ENCODE data around the gene FAM228B. TPM values are rescaled to one million over a fixed set of nuclear protein-coding genes. Genes with fewer than 3 reads are reported as not detected.
"Not testable (repeated sequence)": the region's sequence is repeated elsewhere in the genome, so short reads cannot be mapped to it uniquely, and the experiment has no call there.

The FAM228B gene
- total and polyA plus RNA-seq, 12 donors: 4.7 to 76.4 (median 27.3) TPM

GRCh38 chr2:24132543-24132942, 9.3 kb downstream of the FAM228B start:
- WGBS, 2 donors: 96 to 99% methylated on average over 3 of the region's 3 CpGs
- Histone ChIP-seq H3K36me3 (peaks cover 0 to 12% (median 0%) of the 10 kb centered on the region in 9 donors), H3K9me3 (peaks cover 0 to 16% (median 6%) of the 10 kb centered on the region in 11 donors), H3K4me3 (no peak overlapping the region), H3K27ac (no peak overlapping the region), H3K4me1 (peaks cover 0 to 10% (median 0%) of the 10 kb centered on the region in 9 donors), H3K27me3 (no peaks in the 10 kb centered on the region)
- DNase-seq (no peak), ATAC-seq (no peak)
- intact Hi-C loops (cut with DNase I): no loop called here
- TF ChIP-seq CTCF (IDR thresholded peaks at IDR 0.05): no peak

GRCh38 chr2:24140305-24140704, 17.0 kb downstream of the FAM228B start:
- intact Hi-C loops (cut with DNase I); ATAC-seq; H3K4me3 ChIP-seq; H3K9me3 ChIP-seq; H3K4me1 ChIP-seq; H3K27me3 ChIP-seq; H3K27ac ChIP-seq; DNase-seq: not testable (repeated sequence)
- H3K36me3 ChIP-seq: peaks cover 0 to 64% (median 3%) of the 10 kb centered on the region in 9 donors
- WGBS, 2 donors: 96 to 97% methylated on average over 5 of the region's 5 CpGs

GRCh38 chr2:24147364-24147763, 24.1 kb downstream of the FAM228B start:
- TF ChIP-seq CTCF (IDR thresholded peaks at IDR 0.05): no peak
- no peak for DNase-seq
- no peaks in the 10 kb centered on the region for H3K27me3 ChIP-seq
- no peak for ATAC-seq
- no peaks in the 10 kb centered on the region for H3K4me1 ChIP-seq
- intact Hi-C loops (cut with DNase I): no loop called here
- no peak overlapping the region for H3K27ac ChIP-seq
- no peak overlapping the region for H3K4me3 ChIP-seq
- peaks cover 0 to 77% (median 15%) of the 10 kb centered on the region in 9 donors for H3K36me3 ChIP-seq
- peaks cover 0 to 22% (median 10%) of the 10 kb centered on the region in 11 donors for H3K9me3 ChIP-seq

GRCh38 chr2:24152413-24153197, 29.3 kb downstream of the FAM228B start:
- Histone ChIP-seq H3K36me3 (peaks cover 0 to 71% (median 12%) of the 10 kb centered on the region in 9 donors), H3K27ac (no peak overlapping the region), H3K9me3 (peaks cover 0 to 11% (median 4%) of the 10 kb centered on the region in 11 donors), H3K4me3 (no peak overlapping the region), H3K27me3 (no peaks in the 10 kb centered on the region), H3K4me1 (no peaks in the 10 kb centered on the region)
- 95% methylated on average over 5 of the region's 5 CpGs for WGBS, 2 donors
- no peak for DNase-seq
- ATAC-seq: no peak
- intact Hi-C loops (cut with DNase I): no loop called here
- TF ChIP-seq CTCF (IDR thresholded peaks at IDR 0.05): no peak

- no peak for DNase-seq
- H3K27ac ChIP-seq: no peak overlapping the region
- 89 to 96% methylated on average over 4 of the region's 4 CpGs for WGBS, 2 donors
- H3K9me3 ChIP-seq: peaks cover 0 to 2% (median 0%) of the 10 kb centered on the region in 11 donors
- no peak overlapping the region for H3K4me3 ChIP-seq
- peaks cover 0 to 69% (median 7%) of the 10 kb centered on the region in 9 donors for H3K36me3 ChIP-seq
- no peak for TF ChIP-seq CTCF (IDR thresholded peaks at IDR 0.05)
- H3K27me3 ChIP-seq: no peaks in the 10 kb centered on the region
- ATAC-seq: no peak
- intact Hi-C loops (cut with DNase I): no loop called here
- no peaks in the 10 kb centered on the region for H3K4me1 ChIP-seq
These were observed 30.2 kb downstream of the FAM228B start for GRCh38 chr2:24153478-24153877.
